ENCODE data around the gene ARHGAP30. TPM values are rescaled to one million over a fixed set of nuclear protein-coding genes. Genes with fewer than 3 reads are reported as not detected.
"Not testable (repeated sequence)": the region's sequence is repeated elsewhere in the genome, so short reads cannot be mapped to it uniquely, and the experiment has no call there.

The ARHGAP30 gene
- polyA plus RNA-seq, 1 donor, result 5.7 TPM

- Histone ChIP-seq H3K4me1 (ENCODE audit: control insufficient read depth, insufficient read depth, low read length) (no peaks in the 10 kb centered on the region), H3K4me3 (ENCODE audit: low read length) (no peak overlapping the region), H3K36me3 (ENCODE audit: control insufficient read depth, insufficient read depth, low read length) (no peaks in the 10 kb centered on the region), H3K27me3 (ENCODE audit: control insufficient read depth, insufficient read depth, low read length) (no peaks in the 10 kb centered on the region), H3K27ac (ENCODE audit: low read length) (no peak overlapping the region), H3K9me3 (ENCODE audit: control insufficient read depth, low read depth, low read length) (no peaks in the 10 kb centered on the region)
- no CpG with 5 or more reads among the region's 4 CpGs for WGBS (ENCODE audit: insufficient coverage, low lambda C conversion rate)
- no peak for DNase-seq
These were observed 1.1 kb upstream of the ARHGAP30 start for GRCh38 chr1:161070761-161071160.

GRCh38 chr1:161069241-161069640 lies 450 bp downstream of the ARHGAP30 start:
- Histone ChIP-seq H3K36me3 (ENCODE audit: control insufficient read depth, insufficient read depth, low read length) (no peaks in the 10 kb centered on the region), H3K9me3 (ENCODE audit: control insufficient read depth, low read depth, low read length) (no peaks in the 10 kb centered on the region), H3K4me3 (ENCODE audit: low read length) (peak overlapping the region; percentile 23), H3K27ac (ENCODE audit: low read length) (no peak overlapping the region), H3K27me3 (ENCODE audit: control insufficient read depth, insufficient read depth, low read length) (no peaks in the 10 kb centered on the region), H3K4me1 (ENCODE audit: control insufficient read depth, insufficient read depth, low read length) (no peaks in the 10 kb centered on the region)
- DNase-seq, result peak in 1 of 2 donors; percentile 1
- 67% methylated on average over 1 of the region's 9 CpGs for WGBS (ENCODE audit: insufficient coverage, low lambda C conversion rate)

- Histone ChIP-seq H3K36me3 (ENCODE audit: control insufficient read depth, insufficient read depth, low read length) (no peaks in the 10 kb centered on the region), H3K9me3 (ENCODE audit: control insufficient read depth, low read depth, low read length) (no peaks in the 10 kb centered on the region), H3K4me1 (ENCODE audit: control insufficient read depth, insufficient read depth, low read length) (no peaks in the 10 kb centered on the region), H3K4me3 (ENCODE audit: low read length) (peak overlapping the region; percentile 23), H3K27me3 (ENCODE audit: control insufficient read depth, insufficient read depth, low read length) (peaks cover 3% of the 10 kb centered on the region), H3K27ac (ENCODE audit: low read length) (no peak overlapping the region)
- DNase-seq, result no peak
- 72% methylated on average over 3 of the region's 10 CpGs for WGBS (ENCODE audit: insufficient coverage, low lambda C conversion rate)
These were observed 1.1 kb downstream of the ARHGAP30 start for GRCh38 chr1:161068306-161069234.

- no peak overlapping the region for H3K4me3 ChIP-seq (ENCODE audit: low read length)
- no peaks in the 10 kb centered on the region for H3K4me1 ChIP-seq (ENCODE audit: control insufficient read depth, insufficient read depth, low read length)
- no peaks in the 10 kb centered on the region for H3K9me3 ChIP-seq (ENCODE audit: control insufficient read depth, low read depth, low read length)
These were observed 3.0 kb downstream of the ARHGAP30 start for GRCh38 chr1:161066694-161067093.

GRCh38 chr1:161065681-161066080 lies 4.0 kb downstream of the ARHGAP30 start:
- H3K4me3 ChIP-seq (ENCODE audit: low read length); H3K27ac ChIP-seq (ENCODE audit: low read length); H3K9me3 ChIP-seq (ENCODE audit: control insufficient read depth, low read depth, low read length); H3K27me3 ChIP-seq (ENCODE audit: control insufficient read depth, insufficient read depth, low read length); H3K4me1 ChIP-seq (ENCODE audit: control insufficient read depth, insufficient read depth, low read length); DNase-seq; H3K36me3 ChIP-seq (ENCODE audit: control insufficient read depth, insufficient read depth, low read length): not testable (repeated sequence)
- WGBS (ENCODE audit: insufficient coverage, low lambda C conversion rate), result no CpG with 5 or more reads among the region's 7 CpGs

More at GRCh38 chr1:161066694-161067093, 3.0 kb downstream of the ARHGAP30 start:
- H3K27me3 ChIP-seq (ENCODE audit: control insufficient read depth, insufficient read depth, low read length), result peaks cover 5% of the 10 kb centered on the region
- 80% methylated on average over 1 of the region's 3 CpGs for WGBS (ENCODE audit: insufficient coverage, low lambda C conversion rate)
- no peak for DNase-seq
- H3K36me3 ChIP-seq (ENCODE audit: control insufficient read depth, insufficient read depth, low read length), result no peaks in the 10 kb centered on the region
- no peak overlapping the region for H3K27ac ChIP-seq (ENCODE audit: low read length)

- not testable (repeated sequence) for H3K4me1 ChIP-seq (ENCODE audit: control insufficient read depth, insufficient read depth, low read length); H3K4me3 ChIP-seq (ENCODE audit: low read length); H3K27me3 ChIP-seq (ENCODE audit: control insufficient read depth, insufficient read depth, low read length); DNase-seq; H3K9me3 ChIP-seq (ENCODE audit: control insufficient read depth, low read depth, low read length); H3K36me3 ChIP-seq (ENCODE audit: control insufficient read depth, insufficient read depth, low read length); H3K27ac ChIP-seq (ENCODE audit: low read length)
- WGBS (ENCODE audit: insufficient coverage, low lambda C conversion rate), result 80% methylated on average over 1 of the region's 6 CpGs
These were observed 5.8 kb downstream of the ARHGAP30 start for GRCh38 chr1:161063936-161064335.

- DNase-seq, result no peak
- Histone ChIP-seq H3K27me3 (ENCODE audit: control insufficient read depth, insufficient read depth, low read length) (peaks cover 5% of the 10 kb centered on the region), H3K9me3 (ENCODE audit: control insufficient read depth, low read depth, low read length) (no peaks in the 10 kb centered on the region), H3K36me3 (ENCODE audit: control insufficient read depth, insufficient read depth, low read length) (no peaks in the 10 kb centered on the region), H3K27ac (ENCODE audit: low read length) (no peak overlapping the region), H3K4me1 (ENCODE audit: control insufficient read depth, insufficient read depth, low read length) (no peaks in the 10 kb centered on the region), H3K4me3 (ENCODE audit: low read length) (no peak overlapping the region)
- no CpG with 5 or more reads among the region's 4 CpGs for WGBS (ENCODE audit: insufficient coverage, low lambda C conversion rate)
These were observed 8.3 kb downstream of the ARHGAP30 start for GRCh38 chr1:161061419-161061818.

- DNase-seq, result no peak
- whole genome bisulfite sequencing (ENCODE audit: insufficient coverage, low lambda C conversion rate), result no CpG with 5 or more reads among the region's 6 CpGs
- no peaks in the 10 kb centered on the region for H3K36me3 ChIP-seq (ENCODE audit: control insufficient read depth, insufficient read depth, low read length)
- H3K27me3 ChIP-seq (ENCODE audit: control insufficient read depth, insufficient read depth, low read length), result peaks cover 13% of the 10 kb centered on the region
- no peak overlapping the region for H3K4me3 ChIP-seq (ENCODE audit: low read length)
- H3K27ac ChIP-seq (ENCODE audit: low read length), result no peak overlapping the region
- no peaks in the 10 kb centered on the region for H3K4me1 ChIP-seq (ENCODE audit: control insufficient read depth, insufficient read depth, low read length)
- no peaks in the 10 kb centered on the region for H3K9me3 ChIP-seq (ENCODE audit: control insufficient read depth, low read depth, low read length)
These were observed 10.4 kb downstream of the ARHGAP30 start for GRCh38 chr1:161059293-161059692.

GRCh38 chr1:161054805-161055204 lies 14.9 kb downstream of the ARHGAP30 start:
- H3K9me3 ChIP-seq (ENCODE audit: control insufficient read depth, low read depth, low read length), result peaks cover 4% of the 10 kb centered on the region
- DNase-seq, result no peak
- no peak overlapping the region for H3K4me3 ChIP-seq (ENCODE audit: low read length)
- no peaks in the 10 kb centered on the region for H3K36me3 ChIP-seq (ENCODE audit: control insufficient read depth, insufficient read depth, low read length)
- peaks cover 10% of the 10 kb centered on the region for H3K27me3 ChIP-seq (ENCODE audit: control insufficient read depth, insufficient read depth, low read length)
- 100% methylated on average over 1 of the region's 7 CpGs for WGBS (ENCODE audit: insufficient coverage, low lambda C conversion rate)
- no peak overlapping the region for H3K27ac ChIP-seq (ENCODE audit: low read length)
- no peaks in the 10 kb centered on the region for H3K4me1 ChIP-seq (ENCODE audit: control insufficient read depth, insufficient read depth, low read length)

- Histone ChIP-seq H3K4me1 (ENCODE audit: control insufficient read depth, insufficient read depth, low read length) (no peaks in the 10 kb centered on the region), H3K4me3 (ENCODE audit: low read length) (no peak overlapping the region), H3K27ac (ENCODE audit: low read length) (no peak overlapping the region), H3K27me3 (ENCODE audit: control insufficient read depth, insufficient read depth, low read length) (peaks cover 10% of the 10 kb centered on the region), H3K9me3 (ENCODE audit: control insufficient read depth, low read depth, low read length) (peaks cover 6% of the 10 kb centered on the region), H3K36me3 (ENCODE audit: control insufficient read depth, insufficient read depth, low read length) (no peaks in the 10 kb centered on the region)
- no peak for DNase-seq
- no CpG with 5 or more reads among the region's 4 CpGs for whole genome bisulfite sequencing (ENCODE audit: insufficient coverage, low lambda C conversion rate)
These were observed 15.5 kb downstream of the ARHGAP30 start for GRCh38 chr1:161054232-161054631.

- WGBS (ENCODE audit: insufficient coverage, low lambda C conversion rate), result no CpG with 5 or more reads among the region's 3 CpGs
These were observed 16.8 kb downstream of the ARHGAP30 start for GRCh38 chr1:161052899-161053298.

More at GRCh38 chr1:161052899-161053298, 16.8 kb downstream of the ARHGAP30 start:
- H3K4me1 ChIP-seq (ENCODE audit: control insufficient read depth, insufficient read depth, low read length), result no peaks in the 10 kb centered on the region
- H3K27ac ChIP-seq (ENCODE audit: low read length), result no peak overlapping the region
- peaks cover 19% of the 10 kb centered on the region for H3K9me3 ChIP-seq (ENCODE audit: control insufficient read depth, low read depth, low read length)
- H3K4me3 ChIP-seq (ENCODE audit: low read length), result no peak overlapping the region
- no peak for DNase-seq
- H3K36me3 ChIP-seq (ENCODE audit: control insufficient read depth, insufficient read depth, low read length), result no peaks in the 10 kb centered on the region
- H3K27me3 ChIP-seq (ENCODE audit: control insufficient read depth, insufficient read depth, low read length), result peaks cover 10% of the 10 kb centered on the region

All from large intestine (tissue), 3 donors.